ENCODE results near the gene MYH14.

Gene MYH14

DNA sequence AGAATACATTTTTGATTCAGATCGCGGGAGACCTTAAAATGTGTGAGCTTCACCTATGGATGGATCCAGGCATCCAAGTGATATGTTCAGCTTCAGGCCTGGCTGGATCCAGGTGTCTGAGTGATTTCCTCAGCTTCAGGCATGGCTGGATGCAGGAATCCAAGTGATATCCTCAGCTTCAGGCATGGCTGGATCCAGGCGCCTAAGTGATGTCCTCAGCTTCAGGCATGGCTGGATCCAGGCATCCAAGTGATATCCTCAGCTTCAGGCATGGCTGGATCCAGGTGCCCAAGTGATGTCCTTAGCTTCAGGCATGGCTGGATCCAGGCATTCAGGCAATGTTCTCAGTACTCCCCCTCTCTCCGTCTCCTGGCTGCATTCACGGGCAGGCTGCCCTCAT, 65.1 kb downstream of the MYH14 start:
- H3K4me1 ChIP-seq (ENCODE audit: insufficient read depth, low read length): no peaks in the 10 kb centered on the region
- H3K9me3 ChIP-seq (ENCODE audit: control insufficient read depth, insufficient read depth, low read length): no peaks in the 10 kb centered on the region
- H3K36me3 ChIP-seq (ENCODE audit: insufficient read depth, low read length): peaks cover 3% of the 10 kb centered on the region; the same call in 1 of the 2 replicates
- no peak overlapping the region for H3K9ac ChIP-seq (ENCODE audit: low read depth, low read length)

DNA sequence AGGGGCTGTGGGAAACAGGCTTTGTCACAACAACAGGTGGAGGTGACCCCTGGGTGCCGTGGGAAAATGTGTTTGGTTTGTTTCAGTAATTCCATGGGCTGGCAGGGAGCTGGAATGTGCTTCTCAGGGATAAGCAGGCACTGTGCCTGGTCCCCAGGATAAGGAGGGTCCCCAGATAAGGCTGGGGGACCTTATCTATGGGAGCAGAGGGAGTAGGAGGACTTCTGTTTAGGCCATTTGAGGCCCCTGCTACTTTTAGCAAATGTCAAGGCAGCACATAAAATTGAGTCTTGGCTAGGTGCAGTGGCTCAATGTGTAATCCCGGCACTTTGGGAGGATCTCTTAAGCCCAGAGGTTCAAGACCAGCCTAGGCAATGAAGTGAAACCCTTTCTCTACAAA, 66.2 kb downstream of the MYH14 start:
- H3K9ac ChIP-seq (ENCODE audit: low read depth, low read length): no peak overlapping the region
- no peaks in the 10 kb centered on the region for H3K4me1 ChIP-seq (ENCODE audit: insufficient read depth, low read length)
- no peaks in the 10 kb centered on the region for H3K9me3 ChIP-seq (ENCODE audit: control insufficient read depth, insufficient read depth, low read length)
- H3K36me3 ChIP-seq (ENCODE audit: insufficient read depth, low read length): peaks cover 3% of the 10 kb centered on the region; the same call in 1 of the 2 replicates

DNA sequence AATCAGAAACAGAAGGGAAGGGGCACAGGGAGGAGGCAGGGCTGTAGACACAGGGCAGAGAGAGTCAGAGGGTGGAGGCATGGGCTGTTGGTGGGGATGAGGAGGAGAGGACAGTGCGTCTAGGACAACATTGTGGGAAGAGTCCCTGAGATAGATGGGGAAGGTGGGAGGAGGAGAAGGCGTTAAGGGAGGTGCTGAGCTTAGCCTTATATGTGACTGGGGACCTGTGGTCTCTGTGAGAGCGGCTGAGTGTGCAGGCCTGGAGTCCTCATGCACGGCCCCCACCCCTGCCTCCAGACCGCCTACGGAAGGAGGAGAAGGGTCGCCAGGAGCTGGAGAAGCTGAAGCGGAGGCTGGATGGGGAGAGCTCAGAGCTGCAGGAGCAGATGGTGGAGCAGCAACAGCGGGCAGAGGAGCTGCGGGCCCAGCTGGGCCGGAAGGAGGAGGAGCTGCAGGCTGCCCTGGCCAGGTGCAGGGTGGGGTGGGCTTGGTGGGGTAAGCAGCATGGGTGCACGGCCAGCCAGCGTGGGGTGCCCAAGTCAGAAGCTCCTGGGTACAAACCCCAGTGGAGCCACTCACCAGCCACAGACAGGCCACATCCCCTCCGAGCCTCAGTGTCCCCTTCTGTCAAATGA, 69.0 kb downstream of the MYH14 start:
- H3K4me1 ChIP-seq (ENCODE audit: insufficient read depth, low read length): no peaks in the 10 kb centered on the region
- H3K9me3 ChIP-seq (ENCODE audit: control insufficient read depth, insufficient read depth, low read length): no peaks in the 10 kb centered on the region
- peaks cover 3% of the 10 kb centered on the region; the same call in 1 of the 2 replicates for H3K36me3 ChIP-seq (ENCODE audit: insufficient read depth, low read length)
- no peak overlapping the region for H3K9ac ChIP-seq (ENCODE audit: low read depth, low read length)

DNA sequence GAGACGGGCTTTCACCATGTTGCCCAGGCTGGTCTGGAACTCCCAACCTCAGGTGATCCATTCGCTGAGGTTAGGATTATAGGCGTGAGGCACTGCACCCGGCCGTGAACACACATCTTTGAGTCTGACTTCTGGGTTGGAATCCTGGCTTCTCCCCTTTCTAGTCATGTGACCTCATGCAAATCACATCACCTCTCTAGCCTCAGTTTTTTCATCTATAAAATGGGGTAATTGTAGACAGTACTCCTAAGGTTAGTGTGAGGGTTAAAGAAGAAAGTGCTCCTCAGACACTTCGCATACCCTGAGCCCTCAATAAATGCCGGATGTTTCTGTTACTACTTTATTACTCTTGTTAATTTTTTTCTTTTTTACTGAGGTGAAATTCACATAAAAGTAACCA, 70.4 kb downstream of the MYH14 start:
- H3K4me1 ChIP-seq (ENCODE audit: insufficient read depth, low read length): no peaks in the 10 kb centered on the region
- no peaks in the 10 kb centered on the region for H3K9me3 ChIP-seq (ENCODE audit: control insufficient read depth, insufficient read depth, low read length)
- no peaks in the 10 kb centered on the region for H3K36me3 ChIP-seq (ENCODE audit: insufficient read depth, low read length)
- H3K9ac ChIP-seq (ENCODE audit: low read depth, low read length): no peak overlapping the region

DNA sequence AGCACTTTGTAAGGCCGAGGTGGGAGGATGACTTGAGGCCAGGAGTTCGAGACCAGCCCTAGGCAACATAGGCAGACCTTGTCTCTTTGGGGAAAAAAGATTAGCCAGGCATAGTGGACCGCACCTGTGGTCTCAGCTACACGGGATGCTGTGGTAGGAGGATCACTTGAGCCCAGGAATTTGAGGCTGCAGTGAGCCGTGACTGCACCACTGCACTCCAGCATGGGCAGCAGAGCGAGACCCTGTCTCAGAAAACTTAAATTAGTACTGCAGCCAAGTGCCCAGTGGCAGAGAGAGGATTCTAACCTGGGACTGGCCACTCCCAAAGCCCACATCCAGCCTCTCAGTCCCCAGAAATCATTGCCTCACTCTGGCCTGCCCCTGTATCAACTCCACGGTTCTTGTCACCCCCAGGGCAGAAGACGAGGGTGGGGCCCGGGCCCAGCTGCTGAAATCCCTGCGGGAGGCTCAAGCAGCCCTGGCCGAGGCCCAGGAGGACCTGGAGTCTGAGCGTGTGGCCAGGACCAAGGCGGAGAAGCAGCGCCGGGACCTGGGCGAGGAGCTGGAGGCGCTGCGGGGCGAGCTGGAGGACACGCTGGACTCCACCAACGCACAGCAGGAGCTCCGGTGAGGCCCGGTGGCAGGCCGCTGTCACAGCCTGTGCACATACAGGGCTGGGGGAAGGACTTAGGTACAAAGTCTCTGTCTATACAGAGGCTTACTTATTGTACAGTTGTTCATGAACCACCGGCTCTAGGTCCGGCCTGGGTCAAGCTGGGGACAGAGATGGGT, 72.4 kb downstream of the MYH14 start:
- Histone ChIP-seq H3K36me3 (ENCODE audit: insufficient read depth, low read length) (no peaks in the 10 kb centered on the region), H3K4me1 (ENCODE audit: insufficient read depth, low read length) (no peaks in the 10 kb centered on the region), H3K9ac (ENCODE audit: low read depth, low read length) (no peak overlapping the region), H3K9me3 (ENCODE audit: control insufficient read depth, insufficient read depth, low read length) (no peaks in the 10 kb centered on the region)

DNA sequence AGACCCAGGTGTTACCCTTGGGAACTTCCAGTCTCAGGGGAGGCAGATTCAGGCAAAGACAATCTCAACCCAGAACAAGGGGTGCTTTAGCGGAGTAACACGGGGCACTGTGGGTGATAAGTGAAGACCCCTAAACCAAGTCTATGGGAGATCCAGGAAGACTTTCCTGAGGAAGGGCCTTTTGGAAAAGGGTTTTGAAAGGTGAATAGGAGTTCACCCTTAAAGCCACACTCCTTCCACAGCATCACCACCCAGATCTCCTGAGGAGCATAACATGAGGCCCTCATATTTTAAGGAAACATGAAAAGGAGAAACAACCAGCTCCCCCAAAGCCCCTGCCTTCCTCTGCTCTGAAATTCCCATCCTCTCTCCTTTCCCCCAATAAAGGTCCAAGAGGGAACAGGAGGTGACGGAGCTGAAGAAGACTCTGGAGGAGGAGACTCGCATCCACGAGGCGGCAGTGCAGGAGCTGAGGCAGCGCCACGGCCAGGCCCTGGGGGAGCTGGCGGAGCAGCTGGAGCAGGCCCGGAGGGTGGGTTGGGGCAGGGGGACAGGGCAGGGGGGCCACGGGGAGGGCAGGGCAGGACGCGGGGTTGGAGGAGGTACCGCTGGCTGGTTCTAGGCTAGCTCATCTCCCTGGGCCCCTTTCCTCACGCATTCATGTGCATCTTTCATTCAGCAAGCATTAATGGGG, 73.1 kb downstream of the MYH14 start:
- Histone ChIP-seq H3K36me3 (ENCODE audit: insufficient read depth, low read length) (no peaks in the 10 kb centered on the region), H3K9me3 (ENCODE audit: control insufficient read depth, insufficient read depth, low read length) (no peaks in the 10 kb centered on the region), H3K4me1 (ENCODE audit: insufficient read depth, low read length) (no peaks in the 10 kb centered on the region), H3K9ac (ENCODE audit: low read depth, low read length) (no peak overlapping the region)

DNA sequence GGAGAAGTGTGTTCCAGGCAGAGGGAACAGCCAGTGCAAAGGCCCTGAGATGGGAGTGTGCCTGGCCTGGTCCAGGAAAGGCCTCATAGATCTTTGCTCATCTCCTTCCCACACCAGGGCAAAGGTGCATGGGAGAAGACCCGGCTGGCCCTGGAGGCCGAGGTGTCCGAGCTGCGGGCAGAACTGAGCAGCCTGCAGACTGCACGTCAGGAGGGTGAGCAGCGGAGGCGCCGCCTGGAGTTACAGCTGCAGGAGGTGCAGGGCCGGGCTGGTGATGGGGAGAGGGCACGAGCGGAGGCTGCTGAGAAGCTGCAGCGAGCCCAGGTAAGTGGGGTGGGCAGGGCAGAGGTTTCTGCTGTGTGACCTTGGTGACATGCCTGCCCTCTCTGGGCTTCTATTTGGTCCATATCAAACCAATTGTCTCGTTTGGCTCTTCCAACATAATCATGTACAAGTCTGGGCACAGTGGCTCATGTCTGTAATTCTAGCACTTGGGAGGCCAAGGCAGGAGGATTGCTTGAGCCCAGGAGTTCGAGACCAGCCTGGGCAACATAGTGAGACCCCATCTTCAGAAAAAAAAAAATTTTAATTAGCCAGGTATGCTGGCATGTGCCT, 74.7 kb downstream of the MYH14 start:
- Histone ChIP-seq H3K9me3 (ENCODE audit: control insufficient read depth, insufficient read depth, low read length) (no peaks in the 10 kb centered on the region), H3K36me3 (ENCODE audit: insufficient read depth, low read length) (no peaks in the 10 kb centered on the region), H3K4me1 (ENCODE audit: insufficient read depth, low read length) (no peaks in the 10 kb centered on the region), H3K9ac (ENCODE audit: low read depth, low read length) (no peak overlapping the region)

DNA sequence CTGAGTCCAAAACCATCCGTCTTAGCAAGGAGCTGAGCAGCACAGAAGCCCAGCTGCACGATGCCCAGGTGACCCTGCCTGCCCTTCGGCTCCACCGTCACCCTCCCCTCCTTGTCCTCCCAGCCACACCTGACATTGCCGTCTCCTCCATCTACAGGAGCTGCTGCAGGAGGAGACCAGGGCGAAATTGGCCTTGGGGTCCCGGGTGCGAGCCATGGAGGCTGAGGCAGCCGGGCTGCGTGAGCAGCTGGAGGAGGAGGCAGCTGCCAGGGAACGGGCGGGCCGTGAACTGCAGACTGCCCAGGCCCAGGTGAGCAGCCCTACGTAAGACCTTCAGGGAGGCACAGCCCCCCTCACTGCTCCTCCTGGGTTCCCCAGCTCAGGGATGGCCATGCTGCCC, 76.7 kb downstream of the MYH14 start:
- Histone ChIP-seq H3K4me1 (ENCODE audit: insufficient read depth, low read length) (no peaks in the 10 kb centered on the region), H3K9me3 (ENCODE audit: control insufficient read depth, insufficient read depth, low read length) (no peaks in the 10 kb centered on the region; the same call in 1 of the 2 replicates), H3K9ac (ENCODE audit: low read depth, low read length) (no peak overlapping the region), H3K36me3 (ENCODE audit: insufficient read depth, low read length) (no peaks in the 10 kb centered on the region)

DNA sequence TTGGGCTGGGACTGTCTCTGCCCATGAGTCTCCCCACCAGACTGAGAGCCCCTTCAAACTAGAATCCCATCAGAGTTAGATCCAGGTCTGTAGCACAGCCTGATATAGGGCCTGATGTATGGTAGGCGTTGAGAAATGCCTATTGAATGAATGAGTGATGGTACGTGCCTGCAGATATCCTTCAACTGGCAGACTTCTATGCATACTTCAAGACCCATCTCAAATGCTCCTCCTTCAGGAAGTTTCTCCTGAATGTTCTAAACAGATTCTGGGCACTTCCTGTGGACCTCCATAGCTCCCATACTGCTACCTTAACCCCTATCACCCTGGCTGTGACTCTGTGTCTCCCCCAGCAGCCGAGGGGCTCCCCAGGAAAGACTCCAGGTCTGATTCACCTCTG, 77.6 kb downstream of the MYH14 start:
- H3K9me3 ChIP-seq (ENCODE audit: control insufficient read depth, insufficient read depth, low read length): no peaks in the 10 kb centered on the region; the same call in 1 of the 2 replicates
- H3K4me1 ChIP-seq (ENCODE audit: insufficient read depth, low read length): no peaks in the 10 kb centered on the region
- H3K36me3 ChIP-seq (ENCODE audit: insufficient read depth, low read length): no peaks in the 10 kb centered on the region

DNA sequence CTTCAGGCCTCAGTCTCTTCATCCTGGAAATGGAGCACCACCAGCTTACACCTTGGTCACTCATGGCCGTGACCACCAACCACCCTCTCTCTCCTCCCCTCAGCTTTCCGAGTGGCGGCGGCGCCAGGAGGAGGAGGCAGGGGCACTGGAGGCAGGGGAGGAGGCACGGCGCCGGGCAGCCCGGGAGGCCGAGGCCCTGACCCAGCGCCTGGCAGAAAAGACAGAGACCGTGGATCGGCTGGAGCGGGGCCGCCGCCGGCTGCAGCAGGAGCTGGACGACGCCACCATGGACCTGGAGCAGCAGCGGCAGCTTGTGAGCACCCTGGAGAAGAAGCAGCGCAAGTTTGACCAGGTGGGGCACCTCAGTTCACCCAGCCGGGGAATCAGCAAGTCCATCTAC, 78.1 kb downstream of the MYH14 start:
- no peak overlapping the region for H3K9ac ChIP-seq (ENCODE audit: low read depth, low read length)

More for the DNA sequence above, 77.6 kb downstream of the MYH14 start:
- H3K9ac ChIP-seq (ENCODE audit: low read depth, low read length): no peak overlapping the region

DNA sequence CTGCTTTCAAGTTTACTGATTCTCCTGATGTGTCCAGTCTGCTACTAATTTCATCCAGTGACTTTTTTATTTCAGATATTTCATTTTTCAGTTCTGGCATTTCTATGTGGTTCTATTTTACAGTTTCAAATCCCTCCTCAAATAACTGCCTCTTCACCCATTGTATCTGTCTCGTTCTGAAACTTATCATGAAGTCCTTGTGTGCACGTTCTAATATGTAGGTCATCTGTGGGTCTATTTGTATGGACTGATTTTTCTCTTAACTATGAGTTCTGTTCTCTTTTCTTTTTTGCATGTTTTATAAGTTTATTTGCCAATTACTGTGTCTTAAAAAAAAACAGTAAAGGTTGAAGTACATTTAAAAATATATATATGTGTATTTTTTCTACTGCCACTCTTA, 82.4 kb downstream of the MYH14 start:
- Histone ChIP-seq H3K4me1 (ENCODE audit: insufficient read depth, low read length) (peaks cover 6% of the 10 kb centered on the region; the same call in 1 of the 2 replicates), H3K9ac (ENCODE audit: low read depth, low read length) (no peak overlapping the region), H3K36me3 (ENCODE audit: insufficient read depth, low read length) (peaks cover 4% of the 10 kb centered on the region; the same call in 1 of the 2 replicates), H3K9me3 (ENCODE audit: control insufficient read depth, insufficient read depth, low read length) (peaks cover 3% of the 10 kb centered on the region; the same call in 1 of the 2 replicates)

More for the DNA sequence above, 78.1 kb downstream of the MYH14 start:
- no peaks in the 10 kb centered on the region for H3K4me1 ChIP-seq (ENCODE audit: insufficient read depth, low read length)
- peaks cover 3% of the 10 kb centered on the region; the same call in 1 of the 2 replicates for H3K9me3 ChIP-seq (ENCODE audit: control insufficient read depth, insufficient read depth, low read length)
- no peaks in the 10 kb centered on the region for H3K36me3 ChIP-seq (ENCODE audit: insufficient read depth, low read length)

DNA sequence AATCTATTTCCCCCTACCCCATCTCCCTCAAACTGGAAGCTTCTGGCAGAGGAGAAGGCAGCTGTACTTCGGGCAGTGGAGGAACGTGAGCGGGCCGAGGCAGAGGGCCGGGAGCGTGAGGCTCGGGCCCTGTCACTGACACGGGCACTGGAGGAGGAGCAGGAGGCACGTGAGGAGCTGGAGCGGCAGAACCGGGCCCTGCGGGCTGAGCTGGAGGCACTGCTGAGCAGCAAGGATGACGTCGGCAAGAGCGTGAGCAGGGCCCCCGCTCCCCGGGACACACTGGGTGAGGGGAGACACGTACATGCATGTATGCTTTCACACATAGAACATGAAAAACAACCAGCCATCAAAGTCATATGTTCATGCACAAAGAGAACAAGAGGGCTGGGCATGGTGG, 83.0 kb downstream of the MYH14 start:
- H3K4me1 ChIP-seq (ENCODE audit: insufficient read depth, low read length): peaks cover 6% of the 10 kb centered on the region; the same call in 1 of the 2 replicates
- peaks cover 4% of the 10 kb centered on the region; the same call in 1 of the 2 replicates for H3K36me3 ChIP-seq (ENCODE audit: insufficient read depth, low read length)
- no peak overlapping the region for H3K9ac ChIP-seq (ENCODE audit: low read depth, low read length)
- peaks cover 3% of the 10 kb centered on the region; the same call in 1 of the 2 replicates for H3K9me3 ChIP-seq (ENCODE audit: control insufficient read depth, insufficient read depth, low read length)

DNA sequence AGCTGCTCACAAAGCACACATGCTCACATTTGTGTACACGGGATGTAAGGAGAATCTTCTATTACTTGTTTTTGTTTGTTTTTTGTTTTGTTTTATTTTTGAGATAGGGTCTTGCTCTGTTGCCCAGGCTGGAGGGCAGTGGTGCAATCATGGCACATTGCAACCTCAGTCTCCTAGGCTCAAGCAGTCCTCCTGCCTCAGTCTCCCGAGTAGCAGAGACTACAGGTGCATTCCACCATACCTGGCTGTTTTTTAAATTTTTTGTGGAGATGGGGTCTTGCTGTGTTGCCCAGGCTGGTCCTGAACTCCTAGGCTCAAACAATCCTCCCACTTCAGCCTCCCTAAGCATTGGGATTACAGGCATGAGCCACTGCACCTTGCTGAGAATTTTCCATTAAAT, 83.9 kb downstream of the MYH14 start:
- Histone ChIP-seq H3K4me1 (ENCODE audit: insufficient read depth, low read length) (peaks cover 12% of the 10 kb centered on the region; the same call in 1 of the 2 replicates), H3K36me3 (ENCODE audit: insufficient read depth, low read length) (peaks cover 4% of the 10 kb centered on the region; the same call in 1 of the 2 replicates), H3K9ac (ENCODE audit: low read depth, low read length) (no peak overlapping the region), H3K9me3 (ENCODE audit: control insufficient read depth, insufficient read depth, low read length) (peaks cover 3% of the 10 kb centered on the region; the same call in 1 of the 2 replicates)

DNA sequence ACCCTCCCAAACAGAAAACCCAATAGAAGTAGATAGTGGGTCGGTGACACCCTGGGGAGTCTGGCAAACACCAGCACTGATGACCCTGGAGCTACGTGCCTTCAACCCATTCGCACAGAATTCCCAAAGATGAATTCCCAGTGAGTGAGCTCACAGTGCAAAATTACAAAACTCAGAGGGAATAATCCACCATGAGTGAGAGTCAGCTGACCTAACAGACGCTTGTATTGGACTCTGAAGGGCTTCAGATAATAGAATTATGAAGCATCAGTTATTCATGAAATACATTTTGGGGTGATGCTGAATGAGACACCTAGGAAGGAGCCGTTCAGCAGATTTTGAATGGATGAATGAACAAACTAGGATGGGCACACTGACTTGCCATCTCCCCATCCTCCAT, 85.5 kb downstream of the MYH14 start:
- peaks cover 3% of the 10 kb centered on the region; the same call in 1 of the 2 replicates for H3K9me3 ChIP-seq (ENCODE audit: control insufficient read depth, insufficient read depth, low read length)
- H3K4me1 ChIP-seq (ENCODE audit: insufficient read depth, low read length): peaks cover 26% of the 10 kb centered on the region; the same call in 1 of the 2 replicates
- no peak overlapping the region for H3K9ac ChIP-seq (ENCODE audit: low read depth, low read length)
- H3K36me3 ChIP-seq (ENCODE audit: insufficient read depth, low read length): peaks cover 4% of the 10 kb centered on the region; the same call in 1 of the 2 replicates

Measured in ES-I3 (cell line).